Smooth muscle cell (in vitro differentiated cells): ENCODE data around the gene YIF1A. TPM values are rescaled to one million over a fixed set of nuclear protein-coding genes. Genes with fewer than 3 reads are reported as not detected.

Source experiments
- DNase-seq: peaks from one replicate; lab custom pipeline; 2025; ENCODE audit not compliant: unreplicated experiment; lab: John Stamatoyannopoulos, UW
- H2AFZ ChIP-seq: fragments of 200-600 bp; sonication (generic); 2 replicates; pipeline ENCODE4 v1.6.0; 2016; ENCODE audit warnings: antibody characterized with exemption, low read depth, mild to moderate bottlenecking
- H3F3A ChIP-seq: fragments of 200-600 bp; sonication (generic); 2 replicates; pipeline ENCODE4 v1.6.0; 2017; ENCODE audit warnings: antibody characterized with exemption, low read depth
- H3K27ac ChIP-seq: fragments of 200-600 bp; sonication (generic); 2 replicates; pipeline ENCODE4 v1.5.1; 2016; ENCODE audit warnings: low read depth, mild to moderate bottlenecking
- H3K27me3 ChIP-seq: fragments of 200-600 bp; sonication (generic); 2 replicates; pipeline ENCODE4 v1.6.1; 2016; ENCODE audit warnings: low read depth, mild to moderate bottlenecking
- H3K36me3 ChIP-seq: fragments of 200-600 bp; sonication (generic); 2 replicates; pipeline ENCODE4 v1.5.1; 2016; ENCODE audit warnings: low read depth
- H3K4me1 ChIP-seq: fragments of 200-600 bp; sonication (generic); 2 replicates; pipeline ENCODE4 v1.5.1; 2016; ENCODE audit warnings: low read depth
- H3K4me2 ChIP-seq: fragments of 200-600 bp; sonication (generic); 2 replicates; pipeline ENCODE4 v1.6.0; 2016; ENCODE audit warnings: mild to moderate bottlenecking
- H3K4me3 ChIP-seq: fragments of 200-600 bp; sonication (generic); 2 replicates; pipeline ENCODE4 v1.5.1; 2016; ENCODE audit warnings: mild to moderate bottlenecking
- H3K79me2 ChIP-seq: fragments of 200-600 bp; sonication (generic); 2 replicates; pipeline ENCODE4 v1.6.0; 2016; ENCODE audit warnings: low read depth, mild to moderate bottlenecking
- H3K9ac ChIP-seq: fragments of 200-600 bp; sonication (generic); 2 replicates; pipeline ENCODE4 v1.6.0; 2016; ENCODE audit warnings: low read depth
- H3K9me3 ChIP-seq: fragments of 200-600 bp; sonication (generic); replicated peaks from 2 replicates; pipeline ENCODE4 v1.5.1; 2016; ENCODE audit warnings: low read depth
- H4K20me1 ChIP-seq: fragments of 200-600 bp; sonication (generic); 2 replicates; pipeline ENCODE4 v1.6.0; 2016; ENCODE audit warnings: low read depth
- CTCF ChIP-seq: fragments of 200-600 bp; sonication (generic); IDR thresholded peaks from 2 replicates; pipeline ENCODE4 v1.5.1; 2017; ENCODE audit warnings: borderline replicate concordance, mild to moderate bottlenecking, antibody characterized with exemption; ENCODE audit not compliant: insufficient read depth, poor library complexity, severe bottlenecking
- WGBS: methylation state at CpG from one replicate; pipeline ENCODE4 v1.1.7; 2016; ENCODE audit warnings: low lambda C conversion rate; 5-methylcytosine and 5-hydroxymethylcytosine counted together
- polyA plus RNA-seq: library from polyadenylated mRNA; unstranded; fragments of >200 nt; fragmentation: Nextera tagmentation; extraction: Ambion mirVana; gene quantifications from 2 replicates; pipeline ENCODE4 v1.2.1, GENCODE V29; 2016
- total RNA-seq: library from RNA; depleted of rRNA; stranded (reverse); fragments of >200 nt; gene quantifications from 2 replicates; pipeline ENCODE4 v1.2.3, GENCODE V29; 2014

Gene YIF1A
- total and polyA plus RNA-seq, 2 experiments from 2014 or later = 195 to 365 TPM

GRCh38 chr11:66262191-66262590, 26.8 kb downstream of the YIF1A start:
- Histone ChIP-seq H3K27me3 (no peaks in the 10 kb centered on the region), H3K36me3 (no peaks in the 10 kb centered on the region), H2AFZ (no peak overlapping the region), H3K4me2 (no peak overlapping the region), H3K4me1 (peaks cover 7% of the 10 kb centered on the region), H3K27ac (no peak overlapping the region), H3K9me3 (no peaks in the 10 kb centered on the region), H3F3A (peaks cover 5% of the 10 kb centered on the region), H3K79me2 (peaks cover 8% of the 10 kb centered on the region), H4K20me1 (peaks cover 26% of the 10 kb centered on the region), H3K4me3 (no peak overlapping the region), H3K9ac (no peak overlapping the region)
- no peak for DNase-seq
- TF ChIP-seq CTCF = no peak
- 93% methylated on average over 5 of the region's 5 CpGs for WGBS

- no peak overlapping the region for H3K9ac ChIP-seq
- TF ChIP-seq CTCF = no peak
- no peak overlapping the region for H3K4me3 ChIP-seq
- no peak overlapping the region for H2AFZ ChIP-seq
- WGBS = 95% methylated on average over 16 of the region's 16 CpGs
- H3K36me3 ChIP-seq = no peaks in the 10 kb centered on the region
- peaks cover 8% of the 10 kb centered on the region for H3K79me2 ChIP-seq
- DNase-seq = no peak
- H3K9me3 ChIP-seq = no peaks in the 10 kb centered on the region
- H3F3A ChIP-seq = peaks cover 5% of the 10 kb centered on the region
- peaks cover 7% of the 10 kb centered on the region for H3K4me1 ChIP-seq
- H3K4me2 ChIP-seq = no peak overlapping the region
- no peaks in the 10 kb centered on the region for H3K27me3 ChIP-seq
- no peak overlapping the region for H3K27ac ChIP-seq
- peaks cover 26% of the 10 kb centered on the region for H4K20me1 ChIP-seq
Observed at GRCh38 chr11:66261578-66261977, 27.4 kb downstream of the YIF1A start.

- Histone ChIP-seq H3K4me1 (peaks cover 7% of the 10 kb centered on the region), H3K9ac (no peak overlapping the region), H3K4me3 (no peak overlapping the region), H4K20me1 (peaks cover 26% of the 10 kb centered on the region), H3K27ac (no peak overlapping the region), H2AFZ (no peak overlapping the region), H3K27me3 (no peaks in the 10 kb centered on the region), H3K4me2 (no peak overlapping the region), H3K36me3 (no peaks in the 10 kb centered on the region), H3K79me2 (peaks cover 8% of the 10 kb centered on the region), H3F3A (no peaks in the 10 kb centered on the region), H3K9me3 (no peaks in the 10 kb centered on the region)
- WGBS = 99% methylated on average over 4 of the region's 4 CpGs
- no peak for DNase-seq
- TF ChIP-seq CTCF = no peak
Observed at GRCh38 chr11:66259956-66260355, 29.0 kb downstream of the YIF1A start.

GRCh38 chr11:66259225-66259624, 29.7 kb downstream of the YIF1A start:
- H2AFZ ChIP-seq = no peak overlapping the region
- no peaks in the 10 kb centered on the region for H3K27me3 ChIP-seq
- H3K27ac ChIP-seq = no peak overlapping the region
- H3K9ac ChIP-seq = no peak overlapping the region
- 100% methylated on average over 2 of the region's 2 CpGs for WGBS
- H3K79me2 ChIP-seq = peaks cover 8% of the 10 kb centered on the region
- DNase-seq = no peak
- H4K20me1 ChIP-seq = peaks cover 26% of the 10 kb centered on the region
- no peak for TF ChIP-seq CTCF
- H3K36me3 ChIP-seq = no peaks in the 10 kb centered on the region
- no peak overlapping the region for H3K4me3 ChIP-seq
- no peaks in the 10 kb centered on the region for H3K9me3 ChIP-seq
- peak overlapping the region; percentile 96 for H3K4me2 ChIP-seq
- no peaks in the 10 kb centered on the region for H3F3A ChIP-seq
- H3K4me1 ChIP-seq = peaks cover 7% of the 10 kb centered on the region
